ENCODE data around the gene CCNY. TPM values are rescaled to one million over a fixed set of nuclear protein-coding genes. Genes with fewer than 3 reads are reported as not detected.
A peak's percentile ranks its signal among the peaks of the same experiment; 100 is the strongest.

The CCNY gene
- total and polyA plus RNA-seq, 9 donors: 48.0 to 99.6 (median 89.1) TPM

DNA sequence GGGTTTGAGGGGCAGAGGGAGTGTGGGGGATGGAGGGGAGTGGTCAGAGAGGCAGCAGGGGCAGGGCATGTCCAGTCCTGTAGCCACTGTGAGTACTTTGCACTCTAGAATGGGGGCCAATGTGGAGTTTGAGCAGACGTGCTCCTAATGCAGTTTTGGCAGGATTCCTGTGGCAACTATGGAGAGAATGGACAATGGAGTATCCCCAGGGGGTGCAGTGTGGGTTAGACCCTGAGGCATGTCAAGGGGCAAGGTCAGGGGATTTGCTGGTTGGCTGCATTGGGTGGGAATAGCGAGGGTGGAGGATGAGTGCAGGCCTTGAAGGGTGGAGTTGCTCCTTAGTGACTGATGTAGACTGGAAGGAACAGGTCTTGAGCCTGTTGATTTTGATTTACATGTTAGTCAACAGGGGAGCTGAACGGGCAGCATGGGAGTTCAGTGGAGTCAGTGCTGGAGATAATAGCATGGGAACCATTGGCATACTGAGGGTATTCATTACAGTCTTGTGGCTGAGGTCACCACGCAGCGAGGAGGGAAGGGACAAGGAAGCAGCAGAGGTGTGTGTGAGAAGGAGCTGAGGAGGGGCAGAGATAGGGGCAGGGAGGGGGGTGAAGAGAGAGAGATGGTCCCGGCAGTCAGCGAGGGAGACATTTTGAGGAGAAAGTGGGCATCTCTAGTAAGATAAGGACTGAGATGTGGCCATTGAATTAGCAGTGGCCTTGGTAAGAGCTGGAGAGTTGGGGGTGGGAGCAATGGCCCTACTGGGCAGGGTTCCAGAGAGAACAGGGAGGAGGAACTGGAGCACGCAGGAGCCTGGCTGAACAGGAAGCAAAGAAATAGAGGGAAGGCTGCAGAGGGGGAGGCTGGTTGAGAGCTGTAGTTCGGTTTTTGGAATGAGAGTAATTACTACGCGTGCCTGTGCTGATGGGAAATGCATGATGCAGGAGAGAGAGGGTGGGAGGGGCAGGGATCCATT, 112.7 kb downstream of the CCNY start:
- DNase-seq: peak; percentile 53
- peaks cover 37% of the 10 kb centered on the region for H3K4me1 ChIP-seq (ENCODE audit: control insufficient read depth, insufficient read depth, low read length)
- peaks cover 2% of the 10 kb centered on the region for H3K36me3 ChIP-seq (ENCODE audit: control insufficient read depth, insufficient read depth, low read length)
- no peak overlapping the region for H3K4me3 ChIP-seq (ENCODE audit: low read length)
- peak overlapping the region; percentile 9 for H3K27ac ChIP-seq (ENCODE audit: low read length)
- H3K27me3 ChIP-seq (ENCODE audit: control insufficient read depth, insufficient read depth, low read length): no peaks in the 10 kb centered on the region
- 63% methylated on average over 11 of the region's 11 CpGs for WGBS (ENCODE audit: insufficient coverage)
- H3K9me3 ChIP-seq (replicated peaks; ENCODE audit: control insufficient read depth, low read depth, low read length): peaks cover 10% of the 10 kb centered on the region

DNA sequence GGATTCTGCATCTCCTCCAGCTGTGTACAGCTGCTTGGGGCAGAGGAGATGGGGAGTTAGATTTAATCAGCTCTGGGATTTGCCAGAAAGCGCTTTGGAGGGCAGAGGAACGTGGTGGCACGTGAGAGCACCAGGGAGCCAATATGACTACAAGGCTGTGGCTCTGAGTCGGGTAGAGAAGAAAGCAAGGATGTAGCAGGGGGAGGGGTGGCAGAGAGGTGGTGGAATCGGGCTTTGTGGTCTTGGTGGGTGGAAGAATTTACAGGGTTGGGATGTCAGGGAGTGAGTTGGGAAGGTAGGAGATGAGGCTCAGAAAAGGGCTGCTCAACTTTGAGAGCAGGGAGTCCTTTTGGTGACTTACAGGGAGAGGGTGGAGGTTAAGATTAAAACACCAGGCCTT, 113.6 kb downstream of the CCNY start:
- H3K27ac ChIP-seq (ENCODE audit: low read length): no peak overlapping the region
- no peaks in the 10 kb centered on the region for H3K36me3 ChIP-seq (ENCODE audit: control insufficient read depth, insufficient read depth, low read length)
- WGBS (ENCODE audit: insufficient coverage): 70% methylated on average over 5 of the region's 5 CpGs
- H3K4me1 ChIP-seq (ENCODE audit: control insufficient read depth, insufficient read depth, low read length): peaks cover 41% of the 10 kb centered on the region
- DNase-seq: no peak
- H3K27me3 ChIP-seq (ENCODE audit: control insufficient read depth, insufficient read depth, low read length): no peaks in the 10 kb centered on the region
- H3K9me3 ChIP-seq (replicated peaks; ENCODE audit: control insufficient read depth, low read depth, low read length): peaks cover 2% of the 10 kb centered on the region
- H3K4me3 ChIP-seq (ENCODE audit: low read length): no peak overlapping the region

DNA sequence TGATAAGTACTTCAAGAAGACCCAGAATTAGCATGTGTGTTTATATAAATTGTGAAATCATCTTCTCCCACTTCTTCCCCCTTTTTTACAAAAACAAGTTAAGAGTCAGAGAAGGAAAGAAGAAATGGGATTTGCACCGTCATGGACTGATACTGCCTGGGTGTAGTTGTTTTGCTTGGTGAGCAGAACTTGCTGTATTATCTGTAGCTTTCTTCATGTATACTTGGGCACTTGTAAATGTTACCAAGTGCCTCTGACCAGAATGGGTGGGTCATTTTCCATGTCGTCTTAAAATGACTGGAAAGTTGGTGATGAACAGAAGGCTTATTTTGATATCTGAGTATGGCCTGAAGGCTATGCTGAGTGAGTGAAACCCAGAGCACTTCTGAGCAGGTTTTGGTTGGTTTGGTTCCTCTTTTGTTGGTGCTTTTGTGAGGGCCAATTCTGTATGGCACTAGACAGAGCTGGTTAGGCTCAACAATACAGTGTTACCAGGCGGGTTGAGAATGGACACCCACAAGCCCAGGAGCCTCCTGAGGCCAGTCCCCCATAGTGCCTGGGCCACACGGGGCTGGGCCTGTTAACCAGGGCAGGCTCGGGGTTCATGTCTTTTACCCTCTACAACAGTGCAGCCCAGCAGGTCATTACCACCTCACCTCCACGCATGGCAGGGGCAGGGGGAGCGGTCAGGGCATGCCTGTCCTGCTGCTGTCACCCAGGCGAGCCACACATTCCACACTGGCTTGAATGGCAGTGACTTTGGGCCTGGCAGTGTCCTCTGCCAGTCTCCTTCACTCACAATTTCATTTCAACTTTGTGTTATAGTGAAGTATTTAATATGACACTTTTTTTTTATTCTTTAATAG, 115.1 kb downstream of the CCNY start:
- H3K36me3 ChIP-seq (ENCODE audit: control insufficient read depth, insufficient read depth, low read length): no peaks in the 10 kb centered on the region
- H3K9me3 ChIP-seq (replicated peaks; ENCODE audit: control insufficient read depth, low read depth, low read length): no peaks in the 10 kb centered on the region
- H3K4me1 ChIP-seq (ENCODE audit: control insufficient read depth, insufficient read depth, low read length): peaks cover 41% of the 10 kb centered on the region
- no peaks in the 10 kb centered on the region for H3K27me3 ChIP-seq (ENCODE audit: control insufficient read depth, insufficient read depth, low read length)
- peak overlapping the region; percentile 10 for H3K27ac ChIP-seq (ENCODE audit: low read length)
- 79% methylated on average over 5 of the region's 8 CpGs for WGBS (ENCODE audit: insufficient coverage)
- no peak overlapping the region for H3K4me3 ChIP-seq (ENCODE audit: low read length)
- DNase-seq: peak; percentile 60

DNA sequence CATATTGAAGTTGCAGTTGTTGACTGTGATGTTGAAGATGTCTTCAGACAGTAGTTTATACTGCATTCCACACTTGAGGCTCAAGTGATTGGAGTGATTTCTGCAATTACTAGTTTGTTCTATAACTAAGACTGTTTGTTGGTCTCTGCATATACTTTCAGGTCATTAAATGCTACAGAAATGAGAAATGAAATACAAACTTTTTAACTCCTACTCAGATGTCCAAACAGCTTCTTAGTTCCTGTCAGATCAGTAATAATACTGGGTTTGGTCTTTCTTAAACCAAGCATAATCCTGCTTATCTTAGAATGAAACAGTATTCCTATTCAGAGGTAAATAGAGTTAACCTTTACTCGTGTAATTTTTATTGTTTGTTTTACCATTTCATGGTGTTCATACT, 115.9 kb downstream of the CCNY start:
- Histone ChIP-seq H3K9me3 (replicated peaks; ENCODE audit: control insufficient read depth, low read depth, low read length) (no peaks in the 10 kb centered on the region), H3K4me3 (ENCODE audit: low read length) (no peak overlapping the region), H3K27me3 (ENCODE audit: control insufficient read depth, insufficient read depth, low read length) (no peaks in the 10 kb centered on the region), H3K36me3 (ENCODE audit: control insufficient read depth, insufficient read depth, low read length) (no peaks in the 10 kb centered on the region), H3K4me1 (ENCODE audit: control insufficient read depth, insufficient read depth, low read length) (peaks cover 38% of the 10 kb centered on the region), H3K27ac (ENCODE audit: low read length) (no peak overlapping the region)
- DNase-seq: no peak
- WGBS (ENCODE audit: insufficient coverage): no CpG with 5 or more reads among the region's 1 CpG

DNA sequence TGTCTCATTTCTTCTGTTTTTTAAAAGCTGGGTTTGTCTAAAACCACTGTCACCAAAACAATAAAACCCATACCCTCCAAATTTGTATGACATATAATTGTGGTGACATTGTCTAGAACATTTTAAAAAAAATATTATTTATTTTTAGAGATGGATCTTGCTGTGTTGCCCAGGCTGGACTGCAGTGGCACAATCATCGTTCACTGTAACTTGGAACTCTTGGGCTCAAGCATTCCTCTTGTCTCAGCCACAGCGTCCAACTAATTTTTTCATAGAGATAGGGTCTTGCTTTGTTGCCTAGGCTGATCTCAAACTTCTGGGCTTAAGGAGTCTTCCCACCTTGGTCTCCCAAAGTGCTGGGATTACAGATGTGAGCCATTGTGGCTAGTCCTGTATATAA, 116.5 kb downstream of the CCNY start:
- no peak overlapping the region for H3K27ac ChIP-seq (ENCODE audit: low read length)
- no CpG with 5 or more reads among the region's 2 CpGs for WGBS (ENCODE audit: insufficient coverage)

DNA sequence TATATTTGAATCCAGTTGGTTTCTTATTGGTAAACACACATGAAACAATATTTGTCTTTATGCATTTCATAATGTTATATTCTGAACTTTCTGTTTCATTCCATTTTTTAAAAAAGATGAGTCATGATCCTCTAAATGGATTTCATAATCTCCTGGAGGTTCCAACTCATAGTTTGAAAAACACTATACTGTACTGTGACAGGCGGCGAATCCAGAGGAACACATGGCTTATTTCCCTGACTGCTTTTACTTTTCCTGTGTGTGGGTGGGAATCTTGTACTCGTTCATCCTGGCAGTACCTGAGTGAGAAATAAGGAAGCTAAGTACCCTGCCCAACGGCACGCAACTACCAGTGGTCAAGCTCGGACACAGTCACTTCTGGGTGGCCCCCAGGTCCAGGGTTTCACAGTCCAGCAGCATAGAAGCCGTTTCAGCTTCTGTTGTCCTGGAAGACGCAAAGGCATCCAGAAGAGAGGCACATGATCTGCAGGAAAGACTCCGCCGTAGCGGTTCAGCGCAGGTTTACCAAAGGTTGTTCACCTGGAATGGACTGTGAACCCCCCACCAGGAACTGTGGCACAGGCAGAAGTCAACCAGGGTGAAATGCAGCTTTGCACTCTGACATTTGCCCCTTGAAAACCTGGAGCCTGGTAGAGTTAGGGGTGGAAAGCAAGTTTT, 117.7 kb downstream of the CCNY start:
- no peaks in the 10 kb centered on the region for H3K36me3 ChIP-seq (ENCODE audit: control insufficient read depth, insufficient read depth, low read length)
- no peaks in the 10 kb centered on the region for H3K27me3 ChIP-seq (ENCODE audit: control insufficient read depth, insufficient read depth, low read length)
- peaks cover 33% of the 10 kb centered on the region for H3K4me1 ChIP-seq (ENCODE audit: control insufficient read depth, insufficient read depth, low read length)
- H3K27ac ChIP-seq (ENCODE audit: low read length): no peak overlapping the region
- peak; percentile 68 for DNase-seq
- no peak overlapping the region for H3K4me3 ChIP-seq (ENCODE audit: low read length)
- 62% methylated on average over 10 of the region's 12 CpGs for WGBS (ENCODE audit: insufficient coverage)
- H3K9me3 ChIP-seq (replicated peaks; ENCODE audit: control insufficient read depth, low read depth, low read length): no peaks in the 10 kb centered on the region

More for the DNA sequence above, 116.5 kb downstream of the CCNY start:
- DNase-seq: no peak
- peaks cover 34% of the 10 kb centered on the region for H3K4me1 ChIP-seq (ENCODE audit: control insufficient read depth, insufficient read depth, low read length)
- no peaks in the 10 kb centered on the region for H3K9me3 ChIP-seq (replicated peaks; ENCODE audit: control insufficient read depth, low read depth, low read length)
- H3K27me3 ChIP-seq (ENCODE audit: control insufficient read depth, insufficient read depth, low read length): no peaks in the 10 kb centered on the region
- H3K4me3 ChIP-seq (ENCODE audit: low read length): no peak overlapping the region
- no peaks in the 10 kb centered on the region for H3K36me3 ChIP-seq (ENCODE audit: control insufficient read depth, insufficient read depth, low read length)

DNA sequence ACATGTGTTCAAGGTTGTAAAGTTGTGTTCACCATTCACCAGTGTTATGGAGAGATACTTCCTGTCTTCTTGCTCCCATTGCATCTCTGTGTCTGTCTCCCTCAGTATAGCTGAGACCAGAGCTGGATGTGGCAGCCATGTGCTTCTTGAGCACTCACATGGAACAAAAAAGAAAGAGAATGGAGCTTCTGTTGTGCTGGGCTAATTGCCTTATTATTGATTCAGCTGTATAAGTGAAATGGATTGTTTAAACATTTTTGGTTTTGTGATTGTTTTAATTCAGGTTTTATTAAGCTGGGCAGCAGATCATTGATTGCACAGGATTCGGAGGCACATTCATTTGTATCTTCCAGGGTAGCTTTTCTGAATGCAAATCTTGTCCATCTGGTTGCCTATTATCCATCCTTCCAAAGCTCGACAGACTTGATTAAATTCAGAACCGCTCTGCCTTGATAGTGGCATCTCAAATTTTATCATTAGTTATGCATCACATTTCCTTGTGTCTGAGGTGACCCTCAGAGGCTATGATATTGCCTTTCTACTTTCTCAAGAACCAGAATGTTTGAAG, 119.9 kb downstream of the CCNY start:
- Histone ChIP-seq H3K4me3 (ENCODE audit: low read length) (no peak overlapping the region), H3K9me3 (replicated peaks; ENCODE audit: control insufficient read depth, low read depth, low read length) (no peaks in the 10 kb centered on the region), H3K36me3 (ENCODE audit: control insufficient read depth, insufficient read depth, low read length) (no peaks in the 10 kb centered on the region), H3K27ac (ENCODE audit: low read length) (no peak overlapping the region), H3K27me3 (ENCODE audit: control insufficient read depth, insufficient read depth, low read length) (no peaks in the 10 kb centered on the region), H3K4me1 (ENCODE audit: control insufficient read depth, insufficient read depth, low read length) (peaks cover 25% of the 10 kb centered on the region)
- WGBS (ENCODE audit: insufficient coverage): no CpG with 5 or more reads among the region's 3 CpGs
- no peak for DNase-seq

DNA sequence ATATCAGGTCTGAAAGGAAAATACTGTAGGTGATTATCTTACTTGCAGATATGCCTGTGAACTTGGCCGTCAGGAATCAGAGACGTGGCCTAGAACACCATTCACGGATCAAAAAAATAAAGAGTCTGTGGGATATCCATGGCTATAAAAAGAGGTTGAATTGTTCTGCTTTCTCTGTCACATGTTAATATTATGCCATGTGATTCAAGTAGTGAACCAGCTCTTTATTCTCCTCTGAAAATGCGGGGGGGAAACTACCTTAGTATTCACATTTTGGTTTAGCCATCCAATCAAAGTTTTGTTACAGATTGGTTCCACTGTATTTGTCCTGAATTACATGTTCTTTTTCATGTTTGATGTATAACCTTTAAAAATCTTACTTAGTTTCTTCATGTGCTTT, 120.5 kb downstream of the CCNY start:
- H3K36me3 ChIP-seq (ENCODE audit: control insufficient read depth, insufficient read depth, low read length): no peaks in the 10 kb centered on the region
- H3K9me3 ChIP-seq (replicated peaks; ENCODE audit: control insufficient read depth, low read depth, low read length): no peaks in the 10 kb centered on the region
- peaks cover 26% of the 10 kb centered on the region for H3K4me1 ChIP-seq (ENCODE audit: control insufficient read depth, insufficient read depth, low read length)
- no peak overlapping the region for H3K4me3 ChIP-seq (ENCODE audit: low read length)
- H3K27me3 ChIP-seq (ENCODE audit: control insufficient read depth, insufficient read depth, low read length): no peaks in the 10 kb centered on the region
- WGBS (ENCODE audit: insufficient coverage): 93% methylated on average over 3 of the region's 4 CpGs
- no peak for DNase-seq
- H3K27ac ChIP-seq (ENCODE audit: low read length): no peak overlapping the region

DNA sequence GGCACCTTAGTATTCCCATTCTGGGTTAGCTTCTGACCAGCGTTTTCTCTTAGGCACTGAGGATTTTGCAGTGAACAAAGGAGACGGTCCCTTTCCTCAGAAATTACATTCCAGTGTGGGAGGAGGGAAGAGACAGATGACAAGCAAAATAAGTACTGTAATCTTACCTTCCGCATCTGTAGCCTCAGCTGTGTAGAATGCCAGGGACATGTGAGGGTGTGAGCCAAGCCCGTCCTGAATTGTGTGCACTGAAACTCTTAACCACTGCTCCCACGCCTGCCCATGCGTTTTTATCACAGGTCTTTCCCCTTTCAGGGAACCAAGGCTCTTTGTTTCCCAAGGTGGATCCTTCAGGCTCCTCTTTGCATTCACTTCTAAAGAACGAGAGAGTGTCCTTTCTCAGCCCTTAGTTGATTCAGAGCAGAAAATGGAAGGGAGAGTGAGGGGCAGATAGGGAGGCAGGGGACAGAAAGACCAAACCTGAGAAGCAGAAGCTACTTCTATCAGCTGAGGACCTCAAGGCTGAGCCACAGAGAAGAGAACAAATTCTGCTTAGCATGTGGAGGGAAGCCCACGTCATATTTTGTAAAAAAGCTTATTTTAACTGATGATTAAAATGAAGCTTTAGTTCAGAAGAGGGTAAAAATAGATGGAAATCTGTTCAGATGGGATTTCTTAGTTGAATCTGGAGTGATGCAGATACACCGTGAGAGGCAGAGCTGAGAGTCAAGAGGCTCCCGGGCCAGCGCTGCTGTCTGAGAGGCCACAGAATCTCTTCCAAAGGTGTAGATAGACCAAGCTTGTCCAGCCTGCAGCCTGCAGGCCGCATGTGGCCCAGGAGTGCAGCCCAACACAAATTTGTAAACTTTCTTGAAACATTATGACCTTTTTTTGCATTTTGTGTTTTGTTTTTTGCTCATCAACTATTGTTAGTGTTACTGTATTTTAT, 122.5 kb downstream of the CCNY start:
- Histone ChIP-seq H3K9me3 (replicated peaks; ENCODE audit: control insufficient read depth, low read depth, low read length) (no peaks in the 10 kb centered on the region), H3K4me1 (ENCODE audit: control insufficient read depth, insufficient read depth, low read length) (peaks cover 36% of the 10 kb centered on the region), H3K4me3 (ENCODE audit: low read length) (no peak overlapping the region), H3K27me3 (ENCODE audit: control insufficient read depth, insufficient read depth, low read length) (no peaks in the 10 kb centered on the region), H3K27ac (ENCODE audit: low read length) (no peak overlapping the region), H3K36me3 (ENCODE audit: control insufficient read depth, insufficient read depth, low read length) (no peaks in the 10 kb centered on the region)
- no peak for DNase-seq
- 79% methylated on average over 5 of the region's 12 CpGs for WGBS (ENCODE audit: insufficient coverage)

Measured in muscle of leg (tissue), 11 donors.